ENCODE results near the gene HDHD2.
"Not testable (repeated sequence)": the region's sequence is repeated elsewhere in the genome, so short reads cannot be mapped to it uniquely, and the experiment has no call there.

GRCh38 chr18:47182156-47182555 is 31.9 kb upstream of the HDHD2 start:
- TF ChIP-seq, protein P1, sequence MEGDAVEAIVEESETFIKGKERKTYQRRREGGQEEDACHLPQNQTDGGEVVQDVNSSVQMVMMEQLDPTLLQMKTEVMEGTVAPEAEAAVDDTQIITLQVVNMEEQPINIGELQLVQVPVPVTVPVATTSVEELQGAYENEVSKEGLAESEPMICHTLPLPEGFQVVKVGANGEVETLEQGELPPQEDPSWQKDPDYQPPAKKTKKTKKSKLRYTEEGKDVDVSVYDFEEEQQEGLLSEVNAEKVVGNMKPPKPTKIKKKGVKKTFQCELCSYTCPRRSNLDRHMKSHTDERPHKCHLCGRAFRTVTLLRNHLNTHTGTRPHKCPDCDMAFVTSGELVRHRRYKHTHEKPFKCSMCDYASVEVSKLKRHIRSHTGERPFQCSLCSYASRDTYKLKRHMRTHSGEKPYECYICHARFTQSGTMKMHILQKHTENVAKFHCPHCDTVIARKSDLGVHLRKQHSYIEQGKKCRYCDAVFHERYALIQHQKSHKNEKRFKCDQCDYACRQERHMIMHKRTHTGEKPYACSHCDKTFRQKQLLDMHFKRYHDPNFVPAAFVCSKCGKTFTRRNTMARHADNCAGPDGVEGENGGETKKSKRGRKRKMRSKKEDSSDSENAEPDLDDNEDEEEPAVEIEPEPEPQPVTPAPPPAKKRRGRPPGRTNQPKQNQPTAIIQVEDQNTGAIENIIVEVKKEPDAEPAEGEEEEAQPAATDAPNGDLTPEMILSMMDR (optimal IDR thresholded peaks at IDR 0.05 in 1 of 3, IDR thresholded peaks at IDR 0.05 in 1 of 3, conservative IDR thresholded peaks at IDR 0.05 in 1 of 3; ENCODE audit: extremely low read depth in 1 of 3, insufficient read depth in 2 of 3, low read length in 3 of 3), result not testable (repeated sequence)
- not testable (repeated sequence) for TF ChIP-seq EZH2 (IDR thresholded peaks at IDR 0.05; ENCODE audit: low read length)

All from keratinocyte (primary cell).